ENCODE results near the gene PREB.
"Not testable (repeated sequence)": the region's sequence is repeated elsewhere in the genome, so short reads cannot be mapped to it uniquely, and the experiment has no call there.

The PREB gene

GRCh38 chr2:27133905-27134780 is at the start of gene PREB:
TSS of gene PREB (minus strand) at chr2:27134636. CDS start at chr2:27134421, 215 bp downstream.
- DNase-seq, result peak; percentile 99

GRCh38 chr2:27184115-27184514 is 49.7 kb upstream of the PREB start:
- no peak for DNase-seq

DNA sequence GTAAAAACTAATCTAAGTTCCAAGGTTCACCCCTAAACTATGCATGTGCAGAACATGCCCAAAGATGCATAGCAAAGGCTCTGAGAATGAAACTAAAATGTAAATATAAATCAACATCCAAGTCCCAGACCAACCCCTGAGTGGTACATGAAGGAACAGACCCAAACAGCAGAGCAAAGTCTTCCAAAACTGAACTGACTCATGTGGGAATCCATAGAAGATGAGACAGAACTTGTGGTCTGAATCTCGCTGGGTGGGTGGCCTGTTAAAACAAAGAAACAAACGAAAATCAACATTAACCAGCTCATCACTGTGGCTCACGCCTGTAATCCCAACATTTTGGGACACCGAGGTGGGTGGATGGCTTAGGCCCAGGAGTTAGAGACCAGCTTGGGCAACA is 47.9 kb upstream of the PREB start:
- no peak for DNase-seq

- DNase-seq, result no peak
Observed at GRCh38 chr2:27179344-27180000, 45.0 kb upstream of the PREB start.

DNA sequence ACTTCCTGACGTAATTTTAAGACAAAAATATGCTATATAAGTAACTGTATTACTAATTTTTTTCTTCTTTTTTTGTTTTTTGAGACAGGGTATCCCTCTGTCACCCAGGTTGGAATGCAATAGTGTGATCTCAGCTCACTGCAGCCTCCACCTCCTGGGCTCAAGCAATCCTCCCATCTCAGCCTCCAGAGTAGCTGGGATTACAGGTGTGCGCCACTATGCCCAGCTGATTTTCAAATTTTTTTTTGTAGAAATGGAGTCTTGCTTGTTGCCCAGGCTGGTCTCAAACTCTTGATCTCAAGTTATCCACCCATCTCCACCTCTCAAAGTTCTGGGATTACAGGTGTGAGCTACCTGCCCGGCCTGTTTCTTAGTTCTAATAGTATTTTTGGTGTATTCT is 44.0 kb upstream of the PREB start:
- DNase-seq, result no peak

- no peak for DNase-seq
Observed at GRCh38 chr2:27177441-27178351, 43.3 kb upstream of the PREB start.

DNA sequence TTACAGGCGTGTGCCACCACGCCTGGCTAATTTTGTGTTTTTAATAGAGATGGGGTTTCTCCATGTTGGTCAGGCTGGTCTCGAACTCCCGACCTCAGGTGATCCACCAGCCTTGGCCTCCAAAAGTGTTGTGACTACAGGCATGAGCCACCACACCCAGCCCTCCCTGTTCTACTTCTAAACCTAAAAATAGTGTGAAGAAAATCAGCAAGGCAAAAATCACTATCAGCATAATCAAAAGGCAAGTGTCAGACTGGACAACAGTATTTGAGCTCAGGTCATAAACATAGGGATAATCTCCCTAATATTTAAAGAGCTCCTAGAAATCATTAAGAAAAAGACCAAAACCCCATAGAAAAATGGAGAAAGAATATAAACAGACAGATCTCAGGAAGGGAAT is 41.3 kb upstream of the PREB start:
- not testable (repeated sequence) for DNase-seq

- no peak for DNase-seq
Observed at GRCh38 chr2:27175330-27175729, 40.9 kb upstream of the PREB start.

DNA sequence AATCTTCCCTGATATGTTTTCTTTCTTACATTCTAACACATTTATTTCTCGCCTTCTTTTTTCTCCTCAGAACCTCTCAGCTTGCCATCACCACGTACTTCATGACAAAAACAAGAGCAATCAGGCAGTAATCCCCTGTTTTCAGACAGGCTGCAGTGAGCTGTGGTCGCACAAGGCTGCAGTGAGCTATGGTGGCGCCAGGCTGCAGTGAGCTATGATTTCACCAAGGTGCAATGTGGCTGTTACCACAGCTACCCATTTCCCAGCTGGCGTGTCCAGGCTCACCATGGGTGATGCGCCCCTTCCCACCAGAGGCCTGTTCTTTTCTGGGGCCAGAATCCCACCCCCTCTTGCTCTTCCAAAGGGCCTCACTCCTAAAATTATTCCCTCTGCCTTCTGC is 40.2 kb upstream of the PREB start:
- DNase-seq, result no peak

- no peak for DNase-seq
Observed at GRCh38 chr2:27171351-27171848, 37.0 kb upstream of the PREB start.

GRCh38 chr2:27170581-27171337 is 36.3 kb upstream of the PREB start:
- no peak for DNase-seq

DNA sequence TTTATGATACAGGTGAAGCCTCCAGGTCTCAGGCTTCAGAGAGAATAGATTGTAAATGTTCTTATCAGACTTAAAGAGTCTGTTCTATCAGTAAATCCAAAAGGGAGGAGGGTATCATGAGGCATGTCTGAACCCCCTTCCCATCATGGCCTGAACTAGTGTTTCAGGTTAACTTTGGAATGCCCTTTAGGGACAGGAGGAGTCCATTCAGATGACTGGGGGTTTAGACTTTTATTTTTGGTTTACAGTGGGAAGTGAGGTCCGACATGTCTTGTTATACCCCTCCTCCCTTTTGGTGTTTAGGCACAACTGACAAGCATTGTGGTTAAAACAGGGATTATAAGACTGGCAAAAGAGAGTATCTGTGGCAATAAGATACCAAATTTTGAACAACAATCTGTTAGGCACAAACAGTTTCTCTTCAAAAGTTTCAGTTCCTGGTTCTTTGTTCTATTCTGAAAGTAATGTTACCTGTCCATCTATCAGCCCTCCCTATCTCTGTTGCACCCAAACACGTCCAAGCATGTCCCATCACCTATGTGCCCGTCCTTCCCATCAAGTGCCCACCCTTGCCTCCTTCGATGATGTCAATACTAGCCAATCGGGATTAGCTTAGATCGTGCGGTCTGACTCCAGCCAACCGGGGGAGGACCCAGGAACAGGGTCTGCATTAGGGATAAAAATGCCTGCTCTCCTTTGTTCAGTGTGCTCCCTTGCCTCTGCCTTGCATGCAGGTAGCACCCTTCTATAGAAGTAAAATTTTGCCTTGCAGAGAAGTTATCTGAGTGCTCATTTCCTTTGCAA is 30.7 kb upstream of the PREB start:
- no peak for DNase-seq

- no peak for DNase-seq
Observed at GRCh38 chr2:27162151-27163121, 28.0 kb upstream of the PREB start.

GRCh38 chr2:27160191-27160590 is 25.8 kb upstream of the PREB start:
- no peak for DNase-seq

DNA sequence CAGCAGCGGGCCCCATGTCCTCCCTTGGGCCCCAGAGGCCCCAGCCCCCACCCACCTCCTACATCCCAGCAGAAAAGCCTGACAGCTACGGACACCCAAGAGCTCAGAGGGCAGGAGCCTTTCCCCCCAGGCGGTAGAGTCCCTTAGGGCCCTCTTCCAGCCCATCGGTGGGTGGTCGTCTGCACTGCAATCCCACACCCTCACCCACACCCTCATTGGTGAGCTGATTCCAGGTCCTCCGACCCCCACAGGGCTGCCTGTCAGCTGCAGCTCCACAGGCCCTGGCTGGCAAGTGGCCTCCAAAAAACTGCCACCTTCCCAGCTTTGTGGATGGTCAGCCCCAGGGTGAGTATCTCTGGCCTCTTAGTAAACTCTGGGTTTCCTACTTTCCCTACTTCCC is 24.8 kb upstream of the PREB start:
- DNase-seq, result no peak

DNA sequence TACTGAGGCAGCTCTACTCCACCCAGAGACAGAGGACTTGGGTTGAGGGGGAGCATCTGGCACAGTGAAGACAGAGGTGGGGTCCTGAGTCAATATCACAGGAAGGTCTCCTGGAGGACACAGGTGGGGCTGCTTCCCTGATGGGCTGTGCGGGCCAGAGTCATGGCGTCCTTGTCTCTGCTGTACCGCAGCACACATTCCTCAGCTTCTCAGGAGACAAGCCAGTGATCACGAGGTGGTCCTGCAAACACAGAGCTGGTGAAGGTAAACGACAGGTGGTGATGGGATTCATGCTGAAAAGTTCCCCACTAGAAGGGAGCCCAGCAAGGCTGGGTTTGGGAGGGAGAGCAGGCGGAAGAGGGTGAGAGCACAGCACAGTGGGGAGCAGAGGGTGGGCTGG is 24.0 kb upstream of the PREB start:
- no peak for DNase-seq

DNA sequence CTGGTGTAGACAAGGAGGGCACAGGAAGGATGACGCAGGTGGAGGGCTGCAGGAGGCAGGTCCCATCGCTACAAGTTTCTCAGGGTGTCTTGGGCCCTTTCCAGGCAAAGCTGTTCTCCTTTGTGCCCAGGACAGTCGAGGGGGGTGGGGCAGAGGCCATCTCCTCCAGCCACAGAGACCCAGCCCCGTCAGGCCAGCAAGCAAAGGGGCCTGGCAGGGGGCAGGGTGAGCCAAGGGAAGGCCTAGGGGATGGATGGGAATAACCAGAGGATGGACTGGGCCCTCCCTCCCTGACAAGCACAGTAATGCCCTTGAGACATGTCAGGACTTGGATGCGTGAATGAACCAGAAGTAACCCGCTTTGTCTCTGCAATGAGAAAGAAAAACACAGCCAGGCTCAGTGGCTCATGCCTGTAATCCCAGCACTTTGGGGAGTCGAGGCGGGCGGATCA is 20.7 kb upstream of the PREB start:
- no peak for DNase-seq

GRCh38 chr2:27154488-27154887 is 20.1 kb upstream of the PREB start:
- no peak for DNase-seq

DNA sequence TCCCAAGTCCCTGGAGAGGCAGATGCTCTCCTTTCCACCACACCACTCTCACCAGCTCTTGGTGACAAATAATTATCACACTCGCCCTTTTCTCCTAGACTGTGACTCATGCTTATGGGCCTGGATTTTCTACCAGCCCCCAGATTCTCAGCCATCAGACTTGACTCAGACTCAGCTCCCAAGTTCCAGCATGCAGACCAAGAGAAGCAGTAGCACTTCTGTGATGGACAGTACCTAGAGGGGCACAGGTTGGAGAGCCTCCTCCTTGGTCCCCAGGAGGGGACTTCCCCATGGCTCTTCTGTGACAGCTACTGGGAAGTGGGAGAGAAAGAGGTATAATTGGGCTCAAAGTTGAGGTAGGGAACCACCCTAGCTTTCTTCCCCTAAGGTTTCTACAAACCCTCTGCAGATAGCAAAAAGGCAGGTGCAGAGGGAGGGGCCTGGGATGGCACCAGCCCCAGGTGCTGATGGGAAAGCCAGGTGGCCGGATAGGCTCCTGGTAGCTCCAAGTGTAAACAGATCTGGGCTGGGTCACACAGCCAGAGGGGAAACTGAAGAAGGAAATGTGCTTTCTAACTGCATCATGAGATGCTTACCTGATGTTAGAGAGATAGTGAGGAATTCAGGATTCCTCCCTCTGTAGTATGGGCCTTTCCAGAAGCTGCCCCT is 18.5 kb upstream of the PREB start:
- no peak for DNase-seq

All from activated CD4-positive, alpha-beta T cell treated with anti-CD3 and anti-CD28 coated beads, Interleukin-2, Interleukin-6, amounts not matched to agents 100 ng/mL and 50 ng/mL, durations not matched to agents 16 hours and 8 hours (primary cell).